Keratinocyte (primary cell): ENCODE data around the gene HOXD10. TPM values are rescaled to one million over a fixed set of nuclear protein-coding genes. Genes with fewer than 3 reads are reported as not detected.

Experiments
- DNase-seq: peaks from one replicate; pipeline ENCODE4 v3.0.0-alpha.2; 2011; ENCODE audit warnings: low read depth, missing footprints, low spot score
- FAIRE-seq: peaks from 2 replicates; lab custom pipeline; 2011; peaks lifted over from hg19 to GRCh38; lab: Jason Lieb, UNC
- H2AFZ ChIP-seq: 2 replicates; pipeline ENCODE4 v1.6.0; 2012; ENCODE audit warnings: low read length, control low read depth, inconsistent platforms; ENCODE audit not compliant: control insufficient read depth
- H3K27ac ChIP-seq: 2 replicates; pipeline ENCODE4 v1.5.1; 2011; ENCODE audit warnings: low read length; ENCODE audit not compliant: control insufficient read depth, insufficient read depth
- H3K27me3 ChIP-seq: 3 replicates; pipeline ENCODE4 v1.6.0; 2011; ENCODE audit warnings: low read length; ENCODE audit not compliant: control insufficient read depth, insufficient read depth; ENCODE audit errors: extremely low read depth
- H3K36me3 ChIP-seq, 2 experiments: 2 replicates in 1 of 2; 3 replicates in 1 of 2; pipeline ENCODE4 v1.5.1; 2011; ENCODE audit warnings: low read length in 2 of 2, mild to moderate bottlenecking in 1 of 2; ENCODE audit not compliant: control insufficient read depth in 2 of 2, insufficient read depth in 2 of 2; ENCODE audit errors: extremely low read depth in 1 of 2
- H3K4me1 ChIP-seq: 3 replicates; pipeline ENCODE4 v1.5.1; 2011; ENCODE audit warnings: low read length; ENCODE audit not compliant: control insufficient read depth, insufficient read depth; ENCODE audit errors: extremely low read depth
- H3K4me2 ChIP-seq: 3 replicates; pipeline ENCODE4 v1.6.0; 2011; ENCODE audit warnings: low read depth, low read length; ENCODE audit not compliant: control insufficient read depth, insufficient read depth; ENCODE audit errors: extremely low read depth
- H3K4me3 ChIP-seq, 3 experiments: fragments of 200-600 bp in 1 of 3; sonication (generic) in 1 of 3; 2 replicates in 2 of 3; 3 replicates in 1 of 3; pipeline ENCODE4 v1.5.1; 2011 to 2016; ENCODE audit warnings: low read length in 3 of 3, mild to moderate bottlenecking in 3 of 3, control low read depth in 2 of 3, inconsistent platforms in 1 of 3, low read depth in 1 of 3, mixed read lengths in 1 of 3, mixed run types in 1 of 3, moderate library complexity in 1 of 3; ENCODE audit not compliant: control insufficient read depth in 2 of 3, insufficient read depth in 2 of 3; ENCODE audit errors: extremely low read depth in 1 of 3
- H3K79me2 ChIP-seq: 2 replicates; pipeline ENCODE4 v1.6.0; 2012; ENCODE audit warnings: low read length; ENCODE audit not compliant: control insufficient read depth, insufficient read depth
- H3K9ac ChIP-seq: 3 replicates; pipeline ENCODE4 v1.6.0; 2011; ENCODE audit warnings: low read length; ENCODE audit not compliant: control insufficient read depth, insufficient read depth; ENCODE audit errors: extremely low read depth
- H3K9me1 ChIP-seq: 3 replicates; pipeline ENCODE4 v1.6.0; 2011; ENCODE audit warnings: low read length; ENCODE audit not compliant: control insufficient read depth, insufficient read depth; ENCODE audit errors: extremely low read depth
- H3K9me3 ChIP-seq: 2 replicates; pipeline ENCODE4 v1.5.1; 2012; ENCODE audit warnings: low read depth, low read length; ENCODE audit not compliant: control insufficient read depth
- H4K20me1 ChIP-seq: 3 replicates; pipeline ENCODE4 v1.6.0; 2011; ENCODE audit warnings: low read length; ENCODE audit not compliant: control insufficient read depth, insufficient read depth; ENCODE audit errors: extremely low read depth
- CTCF ChIP-seq, 3 experiments: IDR thresholded peaks in 1 of 3; conservative IDR thresholded peaks in 1 of 3; optimal IDR thresholded peaks in 1 of 3; 2 replicates in 2 of 3; 3 replicates in 1 of 3; pipeline versions ENCODE3 to v1.5.1; 2011; ENCODE audit warnings: low read length in 3 of 3, mild to moderate bottlenecking in 3 of 3, moderate library complexity in 2 of 3, control low read depth in 1 of 3, inconsistent platforms in 1 of 3; ENCODE audit not compliant: insufficient read depth in 2 of 3; ENCODE audit errors: extremely low read depth in 1 of 3
- EZH2 ChIP-seq: IDR thresholded peaks from one replicate; pipeline ENCODE4 v1.6.1; 2012; ENCODE audit warnings: inconsistent platforms, mild to moderate bottlenecking, low read length, moderate library complexity
- dilution Hi-C: fragments of 300-500 bp; cut with MboI; formaldehyde crosslinking; loops from one replicate; pipeline ENCODE4 v1.7.0; 2020; ENCODE audit warnings: low sequenced_read_pairs; ENCODE audit not compliant: extremely low pct_ligation_motif_present
- polyA plus RNA-seq, 5 experiments: library from polyadenylated mRNA; depleted of rRNA in 3 of 5; stranded (reverse) in 3 of 5; stranded (forward) in 1 of 5; unstranded in 1 of 5; fragments of >200 nt; gene quantifications; 1 replicate in 1 of 5; 2 replicates in 3 of 5; 3 replicates in 1 of 5; pipeline versions ENCODE4 v1.2.1 to v1.2.3, GENCODE V29; 2011 to 2012; ENCODE audit warnings: missing spikeins in 2 of 5, low read depth in 1 of 5, low replicate concordance in 1 of 5

Gene HOXD10
- polyA plus RNA-seq, 1 donor (not counting 4 experiments of a cell fraction or from before 2014, with no cell fraction given) = not detected

GRCh38 chr2:176138526-176138922 lies 21.9 kb downstream of the HOXD10 start:
- DNase-seq = no peak
- Histone ChIP-seq H4K20me1 (no peaks in the 10 kb centered on the region), H3K9ac (no peak overlapping the region), H3K9me3 (peaks cover 8% of the 10 kb centered on the region), H3K27ac (no peak overlapping the region), H3K27me3 (peaks cover 81% of the 10 kb centered on the region), H3K79me2 (no peaks in the 10 kb centered on the region), H3K4me1 (no peaks in the 10 kb centered on the region), H3K4me3 (no peak overlapping the region), H3K4me2 (no peak overlapping the region), H3K9me1 (no peaks in the 10 kb centered on the region), H3K36me3 (no peaks in the 10 kb centered on the region), H2AFZ (no peak overlapping the region)
- TF ChIP-seq CTCF (optimal IDR thresholded peaks at IDR 0.05 in 1 of 3, IDR thresholded peaks at IDR 0.05 in 1 of 3, conservative IDR thresholded peaks at IDR 0.05 in 1 of 3; ENCODE audit: extremely low read depth in 1 of 3, insufficient read depth in 2 of 3, low read length in 3 of 3) (no peak), EZH2 (no peak)
- dilution Hi-C loops = no loop called here
- no peak for FAIRE-seq

- Histone ChIP-seq H3K27ac (no peak overlapping the region), H3K4me3 (no peak overlapping the region), H2AFZ (no peak overlapping the region), H3K9me3 (peaks cover 8% of the 10 kb centered on the region), H3K27me3 (peaks cover 78% of the 10 kb centered on the region), H3K36me3 (no peaks in the 10 kb centered on the region), H4K20me1 (no peaks in the 10 kb centered on the region), H3K9ac (no peak overlapping the region), H3K9me1 (no peaks in the 10 kb centered on the region), H3K4me1 (no peaks in the 10 kb centered on the region), H3K79me2 (no peaks in the 10 kb centered on the region), H3K4me2 (no peak overlapping the region)
- FAIRE-seq = no peak
- dilution Hi-C loops = no loop called here
- no peak for DNase-seq
- TF ChIP-seq EZH2 (no peak), CTCF (optimal IDR thresholded peaks at IDR 0.05 in 1 of 3, IDR thresholded peaks at IDR 0.05 in 1 of 3, conservative IDR thresholded peaks at IDR 0.05 in 1 of 3; ENCODE audit: extremely low read depth in 1 of 3, insufficient read depth in 2 of 3, low read length in 3 of 3) (no peak)
Measured at GRCh38 chr2:176138923-176139660, 22.5 kb downstream of the HOXD10 start.
